Measurements from ENCODE around the gene DBR1. TPM values are rescaled to one million over a fixed set of nuclear protein-coding genes. Genes with fewer than 3 reads are reported as not detected.

DBR1 gene
- total RNA-seq (2022; extraction: Qiagen RNA extraction; ENCODE audit: low read depth): 11.5 to 12.6 TPM (median 11.9 TPM) in 5 replicates

GRCh38 chr3:138174421-138175131, at the start of gene DBR1:
DBR1 (minus strand) TSS chr3:138174921; CDS start chr3:138174795, 126 bp downstream.

DNA sequence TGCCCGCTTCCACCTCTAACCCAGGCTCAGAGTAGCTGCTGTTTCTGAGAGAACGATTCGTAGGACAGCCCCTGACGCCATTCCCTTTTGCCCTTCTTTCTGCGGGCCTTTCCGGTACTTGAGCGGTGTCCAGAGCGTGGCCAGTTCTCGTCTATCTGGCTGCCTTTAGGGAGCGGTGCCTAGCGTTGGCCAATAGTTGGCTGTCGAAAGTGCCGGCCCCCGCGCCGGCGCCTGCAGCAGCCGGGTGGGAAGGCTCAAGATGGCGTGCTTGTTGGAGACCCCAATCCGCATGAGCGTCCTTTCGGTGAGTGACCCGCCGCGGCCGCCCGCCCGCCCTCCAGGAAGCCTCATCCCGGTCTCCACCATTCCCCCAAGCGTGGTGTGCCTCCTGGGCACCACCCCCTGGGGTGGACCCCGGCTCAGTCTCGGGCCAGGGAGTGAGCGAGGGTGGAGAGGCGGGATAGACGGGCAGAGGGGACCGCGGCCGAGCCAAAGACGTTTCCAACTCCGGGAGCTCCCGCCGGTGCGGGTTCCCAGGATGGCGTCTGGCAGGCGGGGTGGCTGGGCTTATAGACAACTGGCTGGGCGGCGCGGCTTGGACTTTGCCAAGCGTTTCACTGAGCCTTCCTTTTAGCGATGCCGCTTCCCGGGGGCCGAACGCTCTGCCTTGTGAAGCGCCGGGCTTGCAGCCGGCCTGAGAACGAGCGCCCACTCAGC, 12.7 kb upstream of the DBR1 start, which contains the start of gene ARMC8:
ARMC8 (plus strand) TSS at position 6 of the 717 bp plus-strand sequence; CDS start at position 260, 254 bp downstream.

DNA sequence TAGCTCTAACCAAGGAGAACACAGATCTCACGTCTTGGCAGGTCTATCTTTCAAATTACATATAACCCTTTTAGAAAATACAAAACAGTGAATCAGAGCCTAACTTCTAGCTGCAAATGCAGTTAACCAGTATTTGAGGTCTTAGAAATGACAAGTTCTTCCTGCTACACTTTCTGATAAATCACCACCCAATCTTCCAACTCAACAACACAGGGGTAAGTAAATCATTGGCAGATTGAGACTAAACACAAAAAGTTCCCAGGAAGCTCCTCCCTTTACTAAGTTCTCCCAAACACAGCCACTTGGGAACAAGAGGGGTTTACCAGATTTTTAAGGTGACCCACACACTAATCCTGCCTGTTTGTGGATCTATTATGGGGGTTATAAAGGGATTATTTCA, 42.5 kb downstream of the DBR1 start, which contains the start of gene A4GNT:
A4GNT (minus strand) TSS at position 152 of the 400 bp plus-strand sequence. CDS start 1,134 bp downstream, outside the sequence.

DNA sequence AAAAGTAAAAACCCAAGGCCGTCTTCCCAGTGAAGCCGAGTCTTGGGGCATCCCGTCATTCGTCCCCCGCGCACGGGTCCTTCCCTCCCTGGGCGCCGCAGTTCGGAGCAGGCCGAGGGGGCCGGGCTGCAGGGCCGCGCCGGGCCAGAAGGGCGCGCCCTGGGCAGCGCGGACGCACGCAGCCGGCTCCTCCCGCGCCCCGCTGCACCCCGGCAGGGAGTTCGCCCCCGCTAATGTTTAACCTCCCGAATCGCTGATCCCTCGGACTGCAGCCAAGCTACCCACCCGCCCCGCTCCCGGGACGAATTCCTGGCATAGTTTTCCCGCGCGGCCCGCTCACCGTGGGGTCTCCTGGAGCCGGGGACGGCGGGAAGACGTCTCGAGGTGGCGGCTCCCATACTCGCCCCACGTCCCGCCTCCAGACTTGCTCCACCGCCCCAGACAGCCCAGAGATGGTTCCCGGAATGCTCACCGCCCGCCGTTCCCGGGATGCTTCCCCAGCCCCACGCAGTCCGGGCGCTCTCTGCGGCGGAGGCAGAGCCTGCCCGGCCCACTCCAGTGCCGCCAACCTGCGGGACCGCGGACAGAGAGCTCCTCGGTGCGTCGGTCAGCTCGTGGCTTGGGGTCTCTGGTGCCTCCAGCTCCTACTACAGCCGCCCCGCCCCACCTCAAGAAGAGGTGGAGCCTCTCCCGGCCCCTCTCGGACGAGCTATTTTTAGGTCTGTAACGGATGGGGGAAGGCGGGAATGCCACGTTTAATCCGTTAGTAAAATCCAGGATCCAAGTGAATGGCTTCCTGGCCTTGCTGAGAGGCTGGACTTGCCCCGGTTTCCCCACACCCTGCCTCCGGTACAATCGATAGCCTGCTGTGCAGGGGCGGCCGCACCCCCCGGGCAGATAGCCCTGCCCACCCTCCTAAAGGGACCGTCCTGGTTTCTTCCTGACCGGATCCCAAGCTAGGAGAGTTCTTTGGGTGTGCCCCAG, 59.4 kb downstream of the DBR1 start, which contains the start of gene DZIP1L:
DZIP1L (minus strand) TSS at position 621 of the 984 bp plus-strand sequence. CDS start 11,637 bp downstream, outside the sequence.

Other genes starting within 250 kb of the DBR1 start
- not detected in 5 replicates for gene CLDN18, start 164.8 kb downstream of the DBR1 start, total RNA-seq (2022; extraction: Qiagen RNA extraction; ENCODE audit: low read depth)
- 4.6 to 9.4 TPM (median 5.9 TPM) in 5 replicates for gene DZIP1L, start 59.3 kb downstream of the DBR1 start, total RNA-seq (2022; extraction: Qiagen RNA extraction; ENCODE audit: low read depth)
- gene A4GNT, start 42.5 kb downstream of the DBR1 start, total RNA-seq (2022; extraction: Qiagen RNA extraction; ENCODE audit: low read depth): not detected in 5 replicates
- 20.5 to 28.2 TPM (median 22.9 TPM) in 5 replicates for gene ARMC8, start 12.4 kb upstream of the DBR1 start, total RNA-seq (2022; extraction: Qiagen RNA extraction; ENCODE audit: low read depth)
- gene NME9, start 154.9 kb upstream of the DBR1 start, total RNA-seq (2022; extraction: Qiagen RNA extraction; ENCODE audit: low read depth): not detected in 5 replicates
- gene MRAS, start 173.7 kb upstream of the DBR1 start, total RNA-seq (2022; extraction: Qiagen RNA extraction; ENCODE audit: low read depth): 8.2 to 10.2 TPM (median 9.1 TPM) in 5 replicates